ENCODE measurements around the gene RGS5. TPM values are rescaled to one million over a fixed set of nuclear protein-coding genes. Genes with fewer than 3 reads are reported as not detected.

RGS5 gene
- total RNA-seq, 1 donor from 2014 or later: 448 TPM

GRCh38 chr1:163195728-163196448, 6.8 kb downstream of the RGS5 start:
- Mint-ChIP-seq H3K9me3 (ENCODE audit: low read depth) (no peaks in the 10 kb centered on the region), H3K4me3 (ENCODE audit: unreplicated experiment) (no peak overlapping the region), H3K36me3 (ENCODE audit: low read depth) (peaks cover 4% of the 10 kb centered on the region), H3K27me3 (ENCODE audit: low read depth) (no peaks in the 10 kb centered on the region), H3K27ac (ENCODE audit: unreplicated experiment) (peak overlapping the region; percentile 3), H3K4me1 (ENCODE audit: low read depth) (peaks cover 48% of the 10 kb centered on the region)
- DNase-seq (ENCODE audit: low spot score): no peak
- no peak for TF ChIP-seq CTCF (IDR thresholded peaks at IDR 0.05)

GRCh38 chr1:163191301-163191700, 11.4 kb downstream of the RGS5 start:
- Mint-ChIP-seq H3K4me1 (ENCODE audit: low read depth) (peaks cover 10% of the 10 kb centered on the region), H3K9me3 (ENCODE audit: low read depth) (no peaks in the 10 kb centered on the region), H3K27me3 (ENCODE audit: low read depth) (no peaks in the 10 kb centered on the region), H3K27ac (ENCODE audit: unreplicated experiment) (no peak overlapping the region), H3K4me3 (ENCODE audit: unreplicated experiment) (no peak overlapping the region), H3K36me3 (ENCODE audit: low read depth) (peaks cover 13% of the 10 kb centered on the region)
- TF ChIP-seq CTCF (IDR thresholded peaks at IDR 0.05): no peak
- no peak for DNase-seq (ENCODE audit: low spot score)

- Mint-ChIP-seq H3K27me3 (ENCODE audit: low read depth) (no peaks in the 10 kb centered on the region), H3K27ac (ENCODE audit: unreplicated experiment) (no peak overlapping the region), H3K9me3 (ENCODE audit: low read depth) (peaks cover 5% of the 10 kb centered on the region), H3K36me3 (ENCODE audit: low read depth) (peaks cover 23% of the 10 kb centered on the region), H3K4me1 (ENCODE audit: low read depth) (peaks cover 9% of the 10 kb centered on the region), H3K4me3 (ENCODE audit: unreplicated experiment) (no peak overlapping the region)
- no peak for DNase-seq (ENCODE audit: low spot score)
- TF ChIP-seq CTCF (IDR thresholded peaks at IDR 0.05): no peak
These were observed 13.8 kb downstream of the RGS5 start for GRCh38 chr1:163188947-163189346.

GRCh38 chr1:163187849-163188248, 14.9 kb downstream of the RGS5 start:
- peaks cover 23% of the 10 kb centered on the region for H3K36me3 Mint-ChIP-seq (ENCODE audit: low read depth)
- H3K4me1 Mint-ChIP-seq (ENCODE audit: low read depth): peaks cover 16% of the 10 kb centered on the region
- H3K27me3 Mint-ChIP-seq (ENCODE audit: low read depth): no peaks in the 10 kb centered on the region
- H3K27ac Mint-ChIP-seq (ENCODE audit: unreplicated experiment): no peak overlapping the region
- peaks cover 5% of the 10 kb centered on the region for H3K9me3 Mint-ChIP-seq (ENCODE audit: low read depth)
- no peak for DNase-seq (ENCODE audit: low spot score)
- no peak overlapping the region for H3K4me3 Mint-ChIP-seq (ENCODE audit: unreplicated experiment)
- TF ChIP-seq CTCF (IDR thresholded peaks at IDR 0.05): no peak

GRCh38 chr1:163186862-163187261, 15.9 kb downstream of the RGS5 start:
- H3K9me3 Mint-ChIP-seq (ENCODE audit: low read depth): peaks cover 5% of the 10 kb centered on the region
- peaks cover 14% of the 10 kb centered on the region for H3K4me1 Mint-ChIP-seq (ENCODE audit: low read depth)
- no peak for TF ChIP-seq CTCF (IDR thresholded peaks at IDR 0.05)
- H3K27me3 Mint-ChIP-seq (ENCODE audit: low read depth): no peaks in the 10 kb centered on the region
- no peak overlapping the region for H3K4me3 Mint-ChIP-seq (ENCODE audit: unreplicated experiment)
- H3K36me3 Mint-ChIP-seq (ENCODE audit: low read depth): peaks cover 20% of the 10 kb centered on the region
- DNase-seq (ENCODE audit: low spot score): no peak
- H3K27ac Mint-ChIP-seq (ENCODE audit: unreplicated experiment): no peak overlapping the region
